ENCODE results near the gene CALML3. TPM values are rescaled to one million over a fixed set of nuclear protein-coding genes. Genes with fewer than 3 reads are reported as not detected.

The CALML3 gene
- total RNA-seq, 1 experiment from 2014 or later: not detected

GRCh38 chr10:5510281-5511072 is 14.3 kb upstream of the CALML3 start:
- H3K27ac ChIP-seq (ENCODE audit: insufficient read length, low read depth, low read length): no peak overlapping the region
- no peak overlapping the region for H3K14ac ChIP-seq (ENCODE audit: insufficient read depth, low read length)
- peaks cover 9 to 21% of the 10 kb centered on the region in 2 experiments for H3K4me1 Mint-ChIP-seq
- H3K9ac ChIP-seq (ENCODE audit: extremely low read depth, insufficient read length, low read length): no peak overlapping the region
- H2BK20ac ChIP-seq (ENCODE audit: low read depth, low read length, poor library complexity, severe bottlenecking): no peak overlapping the region
- H3K4me2 ChIP-seq (ENCODE audit: insufficient read depth, insufficient read length, low read length): no peak overlapping the region
- H3K36me3 Mint-ChIP-seq (ENCODE audit: insufficient read depth in 1 of 3, low read depth in 3 of 3): no peaks in the 10 kb centered on the region
- peaks cover 2% of the 10 kb centered on the region for H3K27me3 Mint-ChIP-seq (ENCODE audit: low read depth)
- H2AK5ac ChIP-seq (ENCODE audit: insufficient read length, low read length): no peak overlapping the region
- H3K79me2 ChIP-seq (ENCODE audit: insufficient read depth, low read length): no peaks in the 10 kb centered on the region
- H2BK120ac ChIP-seq (ENCODE audit: low read depth, low read length, poor library complexity, severe bottlenecking): no peak overlapping the region
- no peaks in the 10 kb centered on the region for H3K23me2 ChIP-seq (ENCODE audit: insufficient read length, low read depth, low read length, poor library complexity, severe bottlenecking)
- no peak overlapping the region for H3K4ac ChIP-seq (ENCODE audit: low read depth, low read length)
- no peak for DNase-seq
- H3K79me1 ChIP-seq (ENCODE audit: insufficient read depth, low read depth, low read length, poor library complexity, severe bottlenecking): no peaks in the 10 kb centered on the region
- H3K23ac ChIP-seq (ENCODE audit: insufficient read length, low read depth, low read length): no peak overlapping the region
- no CpG with 5 or more reads among the region's 16 CpGs for WGBS (ENCODE audit: extremely low coverage, insufficient read length, low lambda C conversion rate)
- H2AFZ ChIP-seq (ENCODE audit: low read length): no peak overlapping the region
- no peak overlapping the region for H4K8ac ChIP-seq (replicated peaks; ENCODE audit: insufficient read length, low read depth, low read length)
- no peak overlapping the region for H2BK12ac ChIP-seq (ENCODE audit: insufficient read length, low read depth, low read length)
- no peak overlapping the region for H4K5ac ChIP-seq (ENCODE audit: insufficient read length, low read depth, low read length)
- no peaks in the 10 kb centered on the region for H3K27me3 ChIP-seq (ENCODE audit: insufficient read depth, low read length)
- no peak overlapping the region for H3K56ac ChIP-seq (ENCODE audit: insufficient read length, low read depth, low read length)
- H2BK15ac ChIP-seq (ENCODE audit: low read depth, low read length): no peak overlapping the region
- no peaks in the 10 kb centered on the region for H3K9me3 Mint-ChIP-seq
- H3K4me3 Mint-ChIP-seq: no peak overlapping the region
- no peak overlapping the region for H3K27ac Mint-ChIP-seq
- no peak overlapping the region for H3T11ph ChIP-seq (ENCODE audit: low read length)
- no peaks in the 10 kb centered on the region for H4K20me1 ChIP-seq (ENCODE audit: control insufficient read depth, insufficient read depth, insufficient read length)
- H3K9me3 ChIP-seq (ENCODE audit: control insufficient read depth, low read depth, low read length): no peaks in the 10 kb centered on the region
- H2BK5ac ChIP-seq (ENCODE audit: insufficient read length, low read length): no peak overlapping the region
- H3K18ac ChIP-seq (ENCODE audit: insufficient read length, low read depth, low read length): no peak overlapping the region
- H4K91ac ChIP-seq (ENCODE audit: insufficient read length, low read depth, low read length): no peak overlapping the region
- no peaks in the 10 kb centered on the region for H3K4me1 ChIP-seq (ENCODE audit: insufficient read depth, low read length)
- no peak for TF ChIP-seq CTCF (conservative IDR thresholded peaks at IDR 0.05)

All from H9 (cell line).